Lower leg skin (tissue), 4 donors: ENCODE results near the gene RIN1. TPM values are rescaled to one million over a fixed set of nuclear protein-coding genes. Genes with fewer than 3 reads are reported as not detected.
"Not testable (repeated sequence)": the region's sequence is repeated elsewhere in the genome, so short reads cannot be mapped to it uniquely, and the experiment has no call there.

Source experiments
- DNase-seq, 2 donors: peaks; one replicate each; pipeline ENCODE4 v3.0.0-alpha.2; 2019; ENCODE audit warnings: low spot score in 2 of 2
- H3K4me3 ChIP-seq: fragments of 200-600 bp; sonication (generic); 2 replicates; pipeline ENCODE4 v1.5.1; 2017; ENCODE audit warnings: mild to moderate bottlenecking, low read depth; ENCODE audit not compliant: poor library complexity, severe bottlenecking
- POLR2A ChIP-seq, 2 donors: fragments of 450-650 bp; IDR thresholded peaks; one replicate each; pipeline ENCODE4 v1.6.1; 2016 to 2017; ENCODE audit warnings: antibody characterized with exemption in 2 of 2, mild to moderate bottlenecking in 1 of 2, moderate library complexity in 1 of 2
- whole genome bisulfite sequencing, 2 donors: methylation state at CpG; one replicate each; pipeline ENCODE4 v1.1.5; 2018; 5-methylcytosine and 5-hydroxymethylcytosine counted together
- intact Hi-C: fragments of 100-400 bp; cut with DNase I; formaldehyde crosslinking; loops from one replicate; pipeline ENCODE4 v1.15.0; 2023; ENCODE audit warnings: low total_unique reads
- total RNA-seq, 4 donors: library from RNA; depleted of rRNA; stranded (reverse); fragments of >200 nt; gene quantifications; one replicate each; pipeline ENCODE4 v1.1.0, GENCODE V29; 2016
- TF ChIP-seq, protein P1 (sequence below), 3 donors: fragments of 450-650 bp; IDR thresholded peaks; one replicate each; pipeline ENCODE4 v1.5.1; 2016; ENCODE audit warnings: antibody characterized with exemption in 3 of 3, mild to moderate bottlenecking in 3 of 3, moderate library complexity in 2 of 3

The RIN1 gene
- total RNA-seq, 4 donors from 2014 or later, result 48.3 to 56.9 (median 53.8) TPM

- DNase-seq, result no peak
- no peak for TF ChIP-seq POLR2A (IDR thresholded peaks at IDR 0.05)
- TF ChIP-seq, protein P1, sequence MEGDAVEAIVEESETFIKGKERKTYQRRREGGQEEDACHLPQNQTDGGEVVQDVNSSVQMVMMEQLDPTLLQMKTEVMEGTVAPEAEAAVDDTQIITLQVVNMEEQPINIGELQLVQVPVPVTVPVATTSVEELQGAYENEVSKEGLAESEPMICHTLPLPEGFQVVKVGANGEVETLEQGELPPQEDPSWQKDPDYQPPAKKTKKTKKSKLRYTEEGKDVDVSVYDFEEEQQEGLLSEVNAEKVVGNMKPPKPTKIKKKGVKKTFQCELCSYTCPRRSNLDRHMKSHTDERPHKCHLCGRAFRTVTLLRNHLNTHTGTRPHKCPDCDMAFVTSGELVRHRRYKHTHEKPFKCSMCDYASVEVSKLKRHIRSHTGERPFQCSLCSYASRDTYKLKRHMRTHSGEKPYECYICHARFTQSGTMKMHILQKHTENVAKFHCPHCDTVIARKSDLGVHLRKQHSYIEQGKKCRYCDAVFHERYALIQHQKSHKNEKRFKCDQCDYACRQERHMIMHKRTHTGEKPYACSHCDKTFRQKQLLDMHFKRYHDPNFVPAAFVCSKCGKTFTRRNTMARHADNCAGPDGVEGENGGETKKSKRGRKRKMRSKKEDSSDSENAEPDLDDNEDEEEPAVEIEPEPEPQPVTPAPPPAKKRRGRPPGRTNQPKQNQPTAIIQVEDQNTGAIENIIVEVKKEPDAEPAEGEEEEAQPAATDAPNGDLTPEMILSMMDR (IDR thresholded peaks at IDR 0.05), result no peak
- 97 to 99% methylated on average over 15 of the region's 15 CpGs for WGBS, 2 donors
- intact Hi-C loops, result no loop called here
- H3K4me3 ChIP-seq, result no peak overlapping the region
These were observed 24.3 kb upstream of the RIN1 start for GRCh38 chr11:66360406-66361073.

- TF ChIP-seq POLR2A (IDR thresholded peaks at IDR 0.05), result no peak
- TF ChIP-seq, protein P1 (IDR thresholded peaks at IDR 0.05), result no peak
- WGBS, 2 donors, result 55 to 75% methylated on average over 3 of the region's 3 CpGs
- no peak overlapping the region for H3K4me3 ChIP-seq
- DNase-seq, result no peak
- intact Hi-C loops, result no loop called here
These were observed 23.4 kb upstream of the RIN1 start for GRCh38 chr11:66359662-66360087.

- intact Hi-C loops, H3K4me3 ChIP-seq, DNase-seq: not testable (repeated sequence)
- 84 to 91% methylated on average over 8 of the region's 8 CpGs for WGBS, 2 donors
These were observed 14.5 kb upstream of the RIN1 start for GRCh38 chr11:66350560-66351235.

DNA sequence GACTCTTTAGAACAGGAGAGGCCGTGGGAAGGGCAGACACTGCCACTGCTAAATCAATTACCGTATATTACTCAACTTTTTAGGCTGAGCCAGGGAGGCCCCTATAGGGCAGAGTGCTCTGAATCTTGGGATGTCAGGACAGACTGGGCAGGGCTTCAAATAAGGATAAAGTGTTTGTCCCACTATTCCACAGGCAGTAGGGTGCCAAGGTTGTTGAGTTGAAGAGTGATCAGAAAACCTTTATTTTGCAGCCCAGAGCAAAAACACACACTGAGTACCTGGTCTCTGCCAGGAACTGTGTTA, 12.8 kb upstream of the RIN1 start:
- TF ChIP-seq POLR2A (IDR thresholded peaks at IDR 0.05), result no peak
- TF ChIP-seq, protein P1 (IDR thresholded peaks at IDR 0.05), result no peak
- H3K4me3 ChIP-seq, result no peak overlapping the region
- intact Hi-C loops, result no loop called here
- no peak for DNase-seq
- WGBS, 2 donors, result 59 to 65% methylated on average over 2 of the region's 2 CpGs

GRCh38 chr11:66347425-66348276, 11.4 kb upstream of the RIN1 start, which contains the start of gene B4GAT1:
Gene B4GAT1 (minus strand): TSS chr11:66347629. CDS start chr11:66347545, 84 bp downstream.
- no peak for TF ChIP-seq POLR2A (IDR thresholded peaks at IDR 0.05)
- TF ChIP-seq, protein P1 (IDR thresholded peaks at IDR 0.05), result peak in 1 of 3 donors; percentile 36
- DNase-seq, result peak; percentile 90 to 96
- intact Hi-C loops, result no loop called here
- 0% methylated on average over 20 to 33 of the region's 101 CpGs for WGBS, 2 donors
- H3K4me3 ChIP-seq, result peak within 1 kb of the TSS; percentile 69
